RWPE1 (cell line): Measurements from ENCODE around the gene PARL.

Source experiments
- CTCF ChIA-PET: fragments of 350-600 bp; sonication (Branson Sonifier 250); formaldehyde crosslinking; extraction: SDS; loops from one replicate; lab custom pipeline; 2021; lab: Yijun Ruan, JAX
- POLR2A ChIA-PET: fragments of 400-600 bp; formaldehyde crosslinking; extraction: SDS; loops from one replicate; lab custom pipeline; 2020; ENCODE audit warnings: antibody characterized with exemption; ENCODE audit not compliant: low non-redundant PET; lab: Yijun Ruan, JAX
- DNase-seq: peaks from one replicate; pipeline ENCODE4 v3.0.0; 2012; ENCODE audit warnings: low spot score
- H3K27ac ChIP-seq: fragments of 450-650 bp; 2 replicates; pipeline ENCODE4 v1.5.1; 2017
- CTCF ChIP-seq: fragments of 450-650 bp; conservative IDR thresholded peaks from 2 replicates; pipeline ENCODE4 v1.5.1; 2017; ENCODE audit warnings: low read depth, mild to moderate bottlenecking

Gene PARL

GRCh38 chr3:183854318-183855035 lies 30.2 kb downstream of the PARL start:
- CTCF ChIA-PET = no interaction called here
- POLR2A ChIA-PET = no interaction called here
- no peak for DNase-seq
- no peak overlapping the region for H3K27ac ChIP-seq
- no peak for TF ChIP-seq CTCF

GRCh38 chr3:183845608-183846288 lies 38.9 kb downstream of the PARL start:
- TF ChIP-seq CTCF = no peak
- ChIA-PET CTCF (interaction anchor here (0.6 kb wide), 1 partner anchor 17 kb away, joined by 3 read pairs; no protein-coding TSS in a partner anchor), POLR2A (no interaction called here)
- peak; percentile 64 for DNase-seq
- peak overlapping the region; percentile 28 for H3K27ac ChIP-seq

- no peak overlapping the region for H3K27ac ChIP-seq
These were observed 39.6 kb downstream of the PARL start for GRCh38 chr3:183845090-183845489.

GRCh38 chr3:183844606-183845005 lies 40.1 kb downstream of the PARL start:
- CTCF ChIA-PET = no interaction called here
- no peak overlapping the region for H3K27ac ChIP-seq
- peak; percentile 86 for DNase-seq
- TF ChIP-seq CTCF = no peak
- POLR2A ChIA-PET = no interaction called here

More at GRCh38 chr3:183845090-183845489, 39.6 kb downstream of the PARL start:
- ChIA-PET POLR2A (no interaction called here), CTCF (no interaction called here)
- TF ChIP-seq CTCF = no peak
- DNase-seq = peak; percentile 26

- no peak overlapping the region for H3K27ac ChIP-seq
- ChIA-PET CTCF (interaction anchor here (0.7 kb wide), 1 partner anchor 13 kb away, joined by 4 read pairs; no protein-coding TSS in a partner anchor), POLR2A (interaction anchor here (0.6 kb wide), 1 partner anchor 12 kb away, joined by 3 read pairs; no protein-coding TSS in a partner anchor)
- no peak for TF ChIP-seq CTCF
- DNase-seq = no peak
These were observed 44.9 kb downstream of the PARL start for GRCh38 chr3:183839751-183840150.

- DNase-seq = no peak
- TF ChIP-seq CTCF = no peak
- CTCF ChIA-PET = no interaction called here
- no peak overlapping the region for H3K27ac ChIP-seq
- POLR2A ChIA-PET = no interaction called here
These were observed 46.8 kb downstream of the PARL start for GRCh38 chr3:183837894-183838293.
